Stimulated activated CD8-positive, alpha-beta memory T cell treated with anti-CD3 and anti-CD28 coated beads, Interleukin-7, amount 100 ng/mL, for 1 hour (primary cell): Measurements from ENCODE around the gene MYLIP.

Source experiments
- DNase-seq, 2 donors: peaks; one replicate each; pipeline ENCODE4 v3.0.0-alpha.2; 2020; ENCODE audit warnings: low read depth in 2 of 2

MYLIP gene

DNA sequence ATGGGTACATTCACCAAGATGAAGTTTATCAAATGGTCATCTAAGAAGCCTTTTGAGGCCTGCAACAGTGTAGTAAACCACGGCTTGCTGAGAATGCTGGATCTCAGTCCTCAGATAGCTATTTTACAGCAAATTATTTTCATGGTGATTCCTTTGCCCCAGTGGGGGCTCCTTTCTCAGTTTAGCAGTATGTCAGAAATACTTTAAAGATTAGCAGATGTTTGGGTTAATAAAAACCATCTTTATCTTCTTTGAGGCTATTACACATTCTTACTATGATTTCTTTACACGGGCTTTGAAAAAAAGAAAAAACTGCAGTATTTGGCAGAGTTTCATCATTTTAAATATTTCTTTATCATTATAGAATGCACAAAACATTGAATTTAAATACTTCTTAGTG is 10.7 kb downstream of the MYLIP start:
- DNase-seq, result no peak

DNA sequence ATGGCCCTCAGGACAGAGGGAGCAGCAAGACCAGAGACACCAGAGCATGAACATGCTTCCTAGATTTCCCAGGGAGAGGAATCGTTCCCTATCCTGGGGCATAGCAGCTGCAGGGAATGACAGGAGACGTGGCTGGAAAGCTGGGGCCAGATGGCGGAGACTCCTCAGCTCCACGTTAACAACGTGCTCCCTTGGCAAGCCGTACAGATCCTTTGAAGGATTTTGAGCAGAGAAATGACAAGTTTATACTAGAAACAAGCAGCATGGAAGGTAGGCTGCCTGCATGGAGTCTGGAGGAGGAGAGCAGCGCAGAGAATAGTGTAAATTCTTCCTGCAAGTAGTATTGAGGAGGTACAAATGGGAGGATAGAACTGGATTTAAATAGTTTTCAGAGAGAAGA is 11.7 kb downstream of the MYLIP start:
- no peak for DNase-seq

DNA sequence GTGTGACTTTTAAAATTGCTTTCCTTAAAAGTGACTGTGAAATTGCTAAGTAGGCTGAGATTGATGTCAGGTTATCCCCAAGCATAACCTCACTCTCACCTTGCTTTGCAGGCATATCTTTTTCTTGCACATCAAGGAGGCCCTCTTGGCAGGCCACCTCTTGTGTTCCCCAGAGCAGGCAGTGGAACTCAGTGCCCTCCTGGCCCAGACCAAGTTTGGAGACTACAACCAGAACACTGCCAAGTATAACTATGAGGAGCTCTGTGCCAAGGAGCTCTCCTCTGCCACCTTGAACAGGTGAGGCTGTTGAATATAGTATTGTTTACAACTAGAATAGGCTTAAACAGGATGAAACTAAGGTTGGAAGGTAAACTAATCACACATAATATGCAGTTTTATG is 12.6 kb downstream of the MYLIP start:
- no peak for DNase-seq

DNA sequence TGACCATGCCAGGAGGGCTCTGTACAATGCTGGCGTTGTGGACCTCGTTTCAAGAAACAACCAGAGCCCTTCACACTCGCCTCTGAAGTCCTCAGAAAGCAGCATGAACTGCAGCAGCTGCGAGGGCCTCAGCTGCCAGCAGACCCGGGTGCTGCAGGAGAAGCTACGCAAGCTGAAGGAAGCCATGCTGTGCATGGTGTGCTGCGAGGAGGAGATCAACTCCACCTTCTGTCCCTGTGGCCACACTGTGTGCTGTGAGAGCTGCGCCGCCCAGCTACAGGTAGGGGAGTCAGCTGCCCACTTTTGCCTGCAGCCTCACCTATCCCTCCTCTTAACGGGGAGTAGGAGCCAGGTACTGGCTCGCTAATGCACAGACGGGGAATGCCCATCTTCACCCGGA is 16.2 kb downstream of the MYLIP start:
- DNase-seq, result no peak

DNA sequence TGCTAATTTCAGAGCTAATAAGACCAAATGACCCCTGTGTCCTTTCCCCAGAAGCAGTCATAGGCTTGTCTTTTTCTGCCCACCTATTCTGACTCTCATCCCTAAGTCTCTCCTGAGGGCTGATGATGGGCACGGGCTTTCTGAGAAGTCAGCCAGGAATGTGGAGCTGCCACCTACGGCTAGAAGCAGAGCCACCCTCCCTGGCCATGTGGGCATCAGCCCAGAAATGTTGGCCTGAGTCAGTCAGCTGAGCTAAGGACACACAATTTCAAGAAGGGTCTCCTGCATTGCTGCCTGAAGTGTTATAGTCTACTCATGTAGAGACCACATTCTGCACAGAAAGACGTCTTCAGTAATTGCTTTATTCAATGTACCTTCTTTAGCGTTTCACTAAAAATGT is 17.1 kb downstream of the MYLIP start:
- DNase-seq, result no peak

DNA sequence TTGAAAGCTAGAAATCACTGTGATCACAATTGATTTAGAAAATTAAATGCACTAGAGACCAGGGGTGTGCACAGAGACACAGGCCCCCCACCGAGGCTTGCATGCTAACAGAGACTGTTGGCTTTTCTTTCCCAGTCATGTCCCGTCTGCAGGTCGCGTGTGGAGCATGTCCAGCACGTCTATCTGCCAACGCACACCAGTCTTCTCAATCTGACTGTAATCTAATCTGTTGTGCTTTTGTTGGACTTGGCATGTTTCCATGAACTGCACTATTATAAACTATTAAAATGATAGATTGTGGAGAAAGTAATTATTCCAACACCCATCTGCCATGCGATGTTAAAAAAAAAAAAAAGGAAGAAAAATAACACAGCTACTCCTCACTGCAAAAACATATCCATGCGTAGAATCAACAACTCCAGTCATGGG is 17.7 kb downstream of the MYLIP start:
- no peak for DNase-seq

DNA sequence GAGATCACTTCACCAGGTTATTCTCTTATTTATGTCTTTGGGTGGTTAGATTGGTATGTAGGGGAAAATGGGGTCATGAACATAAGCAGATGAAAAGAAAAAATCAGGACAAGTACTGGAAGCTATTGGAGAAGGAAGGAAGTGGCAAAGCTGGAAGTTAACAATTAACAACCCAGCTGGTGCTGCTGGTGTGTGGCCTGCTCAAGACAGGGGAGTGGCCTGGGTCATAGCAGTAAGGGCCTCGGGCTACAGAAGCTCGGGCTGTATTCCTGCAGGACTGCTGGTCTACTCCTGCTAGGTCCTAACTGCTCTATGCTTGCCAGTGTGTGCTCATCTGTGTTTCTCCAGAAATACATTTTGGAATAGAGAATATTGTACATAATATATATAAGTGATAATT is 19.6 kb downstream of the MYLIP start:
- no peak for DNase-seq

DNA sequence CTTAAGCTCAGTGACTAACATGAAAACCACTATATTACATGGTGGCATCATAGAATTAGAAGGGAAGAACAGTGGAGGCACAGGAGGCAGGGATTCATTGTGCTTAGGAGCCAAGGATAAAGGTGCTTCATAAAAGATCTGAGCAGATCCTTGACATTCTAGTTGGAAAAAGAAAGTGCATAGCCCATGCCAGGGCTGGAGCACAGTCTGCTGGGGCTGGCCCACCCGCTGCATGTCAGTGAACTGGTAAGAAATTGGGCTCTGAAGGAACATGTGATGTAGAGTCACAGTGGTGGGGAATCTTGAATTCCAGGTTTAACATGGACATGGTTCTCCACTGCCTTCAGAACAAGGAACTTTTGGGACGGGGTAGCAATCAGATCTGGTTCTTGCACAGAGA is 20.4 kb downstream of the MYLIP start:
- no peak for DNase-seq

DNA sequence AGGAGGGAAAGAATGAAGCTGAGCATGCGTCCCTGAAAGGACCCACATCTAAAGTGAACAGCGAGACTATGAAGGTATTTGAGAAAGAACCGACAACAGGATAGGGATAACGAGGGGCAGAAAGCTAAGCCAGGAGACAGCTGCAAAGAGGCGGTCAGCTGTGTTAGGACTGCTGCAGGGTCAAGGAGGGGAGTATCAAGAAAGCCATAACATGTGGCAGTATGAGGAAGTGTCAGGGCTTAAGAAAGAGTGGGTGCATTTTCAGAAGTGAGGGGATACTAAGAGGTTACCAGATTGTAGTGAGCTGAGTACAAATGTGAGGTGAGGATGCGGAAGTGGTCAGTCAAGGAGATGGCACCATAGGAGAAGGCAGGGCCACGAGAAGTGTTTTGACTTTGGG is 21.2 kb downstream of the MYLIP start:
- no peak for DNase-seq

DNA sequence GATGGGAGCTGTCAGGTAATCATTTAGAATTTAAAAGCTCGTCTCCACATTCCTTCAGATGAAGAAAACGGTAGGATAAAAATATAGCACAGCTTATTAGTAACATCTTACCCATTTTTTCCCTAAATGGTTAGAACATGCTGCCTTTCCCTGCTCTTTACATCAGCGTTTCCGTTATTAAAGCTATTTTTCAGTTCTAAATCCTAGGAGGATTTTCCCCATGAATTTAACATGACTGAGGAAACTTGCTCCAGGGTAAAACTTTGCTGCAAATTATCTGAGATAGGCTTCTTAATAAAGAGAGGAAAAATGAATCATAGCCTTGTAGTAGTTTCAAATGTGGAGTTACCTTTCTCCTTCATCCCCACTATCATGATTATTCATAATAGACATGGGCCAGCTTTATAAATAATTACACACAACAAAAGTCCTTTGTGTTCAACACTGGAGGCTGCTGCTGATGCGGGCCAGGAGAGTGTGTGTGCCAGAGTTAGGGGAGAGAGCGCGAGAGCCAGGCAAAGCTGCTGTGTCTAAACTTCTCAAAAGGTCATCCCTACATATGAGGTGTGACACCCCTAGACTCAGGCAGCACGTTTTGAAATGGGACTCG is 24.4 kb downstream of the MYLIP start:
- DNase-seq, result no peak

DNA sequence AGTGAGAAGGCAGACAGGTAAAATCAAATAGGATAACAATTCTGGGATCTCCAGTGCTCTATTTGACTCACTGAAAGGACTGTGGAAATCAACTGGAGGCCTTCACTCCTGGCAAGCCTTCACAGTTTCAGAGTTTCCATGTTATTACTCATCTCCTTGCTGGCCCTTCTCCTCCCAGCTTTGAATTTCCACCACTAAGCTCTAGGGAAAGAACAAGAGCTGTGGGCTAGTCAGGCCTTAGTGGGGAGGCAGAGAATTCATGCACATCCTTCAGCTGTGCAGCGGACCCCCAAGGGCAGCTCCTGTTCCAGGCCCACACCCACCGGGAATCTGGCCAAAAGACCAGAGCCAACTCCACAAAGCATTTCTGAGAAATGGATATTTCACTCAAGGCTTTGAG is 26.0 kb downstream of the MYLIP start:
- DNase-seq, result no peak

DNA sequence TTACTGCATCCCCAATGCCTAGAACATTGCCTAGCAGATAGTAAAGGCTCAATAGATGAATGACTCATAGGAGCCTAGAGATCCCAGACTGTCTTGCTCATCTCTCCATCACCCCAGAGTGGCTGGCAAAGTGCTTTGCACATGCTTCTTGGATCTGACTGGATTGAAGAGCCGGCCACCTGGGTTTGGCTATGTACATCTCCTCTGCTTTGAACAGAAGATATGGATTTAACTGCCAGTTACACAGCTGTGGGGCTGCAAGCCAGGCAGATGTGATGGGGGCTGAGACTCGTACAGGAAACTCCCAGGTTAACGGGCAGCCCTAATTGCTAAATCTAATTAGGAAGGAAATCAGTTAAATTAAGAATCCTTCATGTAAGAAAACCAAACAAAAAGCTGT is 28.6 kb downstream of the MYLIP start:
- no peak for DNase-seq

DNA sequence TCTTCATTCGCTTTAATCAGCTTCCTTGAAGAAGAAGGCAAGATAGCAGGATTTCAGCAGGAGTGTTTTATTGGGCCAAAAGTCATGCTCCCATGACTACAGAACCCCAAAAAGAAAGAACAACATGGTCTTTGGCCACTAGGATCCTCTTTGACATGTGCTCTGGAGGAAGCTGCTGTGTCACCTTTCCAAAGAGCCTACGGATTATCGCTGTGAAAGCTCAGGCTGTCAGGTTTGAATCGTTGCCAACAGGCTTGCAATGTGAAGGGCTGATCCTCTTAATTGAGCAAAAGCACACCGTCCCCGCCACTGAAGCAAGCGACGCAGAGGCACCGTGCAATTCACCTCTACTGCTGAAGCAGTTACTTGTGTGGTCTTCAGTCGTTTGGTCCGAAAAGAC is 29.0 kb downstream of the MYLIP start:
- no peak for DNase-seq

DNA sequence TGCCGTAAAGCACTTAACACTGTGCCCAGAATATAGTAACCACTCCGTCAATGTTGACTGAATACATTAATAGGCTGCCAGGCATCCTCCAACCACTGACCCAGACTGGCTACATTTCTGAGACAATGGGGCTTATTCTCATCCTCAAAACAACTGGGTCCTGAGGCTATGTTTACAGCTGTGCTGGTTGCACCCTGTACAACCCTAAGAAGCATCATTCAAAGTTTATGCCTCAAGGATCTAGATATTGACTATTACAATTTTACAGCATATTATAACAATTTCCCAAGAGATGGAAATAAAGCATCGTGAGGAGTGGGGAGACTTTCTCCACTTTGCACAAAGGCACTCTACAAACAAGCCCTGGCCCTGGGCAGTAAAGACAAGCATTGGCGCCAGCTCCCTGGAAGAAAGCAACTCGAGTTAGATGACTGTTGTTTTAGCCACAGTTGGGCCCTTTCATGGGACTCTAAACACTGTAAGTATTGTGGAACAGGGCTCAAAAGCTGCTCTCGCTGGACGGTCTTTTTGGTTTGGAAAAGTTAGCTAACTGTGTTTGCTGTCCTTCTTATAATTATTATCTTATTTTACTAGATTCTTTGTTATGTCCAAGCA is 30.2 kb downstream of the MYLIP start:
- no peak for DNase-seq

DNA sequence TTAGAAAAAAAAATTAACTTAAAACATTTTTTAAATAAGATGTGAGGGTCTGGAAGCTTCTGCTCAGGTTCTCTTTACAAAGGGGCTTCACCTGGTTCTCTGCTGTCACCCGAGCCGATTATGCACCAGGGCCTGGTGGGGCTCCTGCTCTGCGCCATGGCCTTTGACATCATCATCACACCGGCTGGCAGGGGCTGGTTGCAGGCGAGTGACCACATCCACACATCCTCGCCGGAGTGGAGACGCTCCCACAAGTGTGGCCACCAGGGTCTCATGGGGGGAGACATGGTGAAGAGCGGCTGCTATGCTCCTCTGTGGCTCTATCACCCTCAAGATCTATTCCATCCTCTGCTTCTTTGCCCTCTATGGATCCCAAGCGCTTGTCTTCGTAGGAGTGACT is 31.9 kb downstream of the MYLIP start:
- no peak for DNase-seq

DNA sequence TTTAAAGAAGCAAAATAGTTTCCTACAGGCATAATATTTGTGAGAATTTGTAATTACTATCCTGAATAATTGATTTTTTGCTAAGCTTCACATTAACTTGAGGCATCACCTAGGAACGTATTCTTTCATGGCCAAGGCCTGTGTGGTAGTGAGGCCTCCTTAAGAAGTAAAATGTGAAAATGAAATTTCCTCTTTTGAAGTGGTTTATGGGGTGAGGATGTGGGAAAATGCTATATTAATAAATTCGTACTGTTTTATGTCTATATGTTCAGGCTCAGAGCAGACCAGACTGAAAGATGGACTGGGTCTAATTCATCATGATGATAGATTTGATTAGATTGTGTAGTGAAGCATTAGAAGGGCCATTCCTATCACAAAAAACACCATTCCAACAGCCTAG is 33.1 kb downstream of the MYLIP start:
- DNase-seq, result no peak

DNA sequence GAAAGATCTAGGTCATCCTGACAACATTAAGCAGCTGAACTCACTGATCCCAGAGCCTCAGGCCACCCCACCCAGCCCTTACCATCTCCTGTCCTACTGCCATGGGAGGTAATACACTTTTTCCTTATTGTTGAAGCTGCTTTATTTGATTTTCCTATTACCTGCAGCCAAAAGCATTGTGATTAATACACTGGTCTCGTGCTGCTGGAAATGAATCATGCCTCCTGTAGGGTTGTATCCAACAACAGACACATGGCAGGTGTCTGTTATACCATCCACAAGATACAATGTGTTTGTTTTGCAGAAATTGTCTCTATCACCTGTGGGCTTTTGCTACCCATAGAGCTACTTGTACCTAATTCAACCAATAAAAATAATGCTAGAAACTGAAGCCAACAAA is 34.2 kb downstream of the MYLIP start:
- DNase-seq, result no peak

DNA sequence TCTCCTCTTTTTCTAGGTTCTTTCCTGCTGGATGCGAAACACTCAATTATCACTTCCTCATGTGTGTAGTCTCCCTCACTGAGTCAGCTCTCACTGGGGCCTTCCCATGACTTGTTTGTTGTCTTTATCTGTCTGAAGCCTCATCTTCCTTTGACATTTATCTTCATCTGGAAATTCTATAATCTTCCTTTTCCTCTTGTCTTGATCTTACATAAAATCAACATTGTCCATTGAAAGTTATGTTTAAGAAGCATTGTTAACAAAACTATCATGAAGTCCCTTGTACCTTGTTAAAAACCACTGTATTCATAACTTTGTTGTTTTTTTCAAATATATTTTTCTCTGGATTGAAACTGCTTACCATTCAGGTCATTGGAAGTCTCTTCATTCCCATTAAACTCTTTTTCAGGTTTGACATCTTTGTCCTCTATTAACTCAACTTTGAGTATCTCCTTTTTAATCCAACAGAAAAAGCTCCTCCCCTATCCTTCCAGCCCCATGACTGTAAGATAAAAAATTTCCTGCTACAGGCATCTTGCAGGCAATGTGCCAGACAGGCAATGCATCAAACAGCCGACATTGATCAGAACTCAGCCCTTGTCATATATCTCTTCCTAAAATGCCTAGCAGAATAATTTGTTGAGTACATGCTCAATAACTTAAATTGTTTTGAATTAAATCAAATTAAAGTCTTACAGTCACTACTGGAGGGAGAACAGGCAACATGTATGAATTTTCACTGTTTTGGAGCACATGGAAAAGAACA is 34.8 kb downstream of the MYLIP start:
- no peak for DNase-seq

DNA sequence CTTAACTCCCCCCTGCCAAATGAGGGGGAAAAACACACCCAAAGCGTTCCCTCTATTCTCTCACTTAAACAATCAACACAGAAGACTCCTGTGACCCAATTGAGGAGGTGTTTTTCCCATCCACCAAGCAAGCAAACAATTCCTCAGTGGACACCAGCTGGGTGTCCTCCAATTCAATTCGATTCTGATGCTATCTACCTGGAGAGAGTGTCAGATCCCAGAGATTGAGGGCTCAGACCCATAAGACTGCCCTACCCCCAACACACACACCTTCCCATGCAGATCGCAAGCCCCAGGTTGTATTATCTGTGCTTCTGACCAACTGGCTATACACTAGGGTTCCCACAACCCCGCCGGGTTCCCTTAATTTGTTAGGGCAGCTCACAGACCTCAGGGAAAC is 36.8 kb downstream of the MYLIP start:
- no peak for DNase-seq

DNA sequence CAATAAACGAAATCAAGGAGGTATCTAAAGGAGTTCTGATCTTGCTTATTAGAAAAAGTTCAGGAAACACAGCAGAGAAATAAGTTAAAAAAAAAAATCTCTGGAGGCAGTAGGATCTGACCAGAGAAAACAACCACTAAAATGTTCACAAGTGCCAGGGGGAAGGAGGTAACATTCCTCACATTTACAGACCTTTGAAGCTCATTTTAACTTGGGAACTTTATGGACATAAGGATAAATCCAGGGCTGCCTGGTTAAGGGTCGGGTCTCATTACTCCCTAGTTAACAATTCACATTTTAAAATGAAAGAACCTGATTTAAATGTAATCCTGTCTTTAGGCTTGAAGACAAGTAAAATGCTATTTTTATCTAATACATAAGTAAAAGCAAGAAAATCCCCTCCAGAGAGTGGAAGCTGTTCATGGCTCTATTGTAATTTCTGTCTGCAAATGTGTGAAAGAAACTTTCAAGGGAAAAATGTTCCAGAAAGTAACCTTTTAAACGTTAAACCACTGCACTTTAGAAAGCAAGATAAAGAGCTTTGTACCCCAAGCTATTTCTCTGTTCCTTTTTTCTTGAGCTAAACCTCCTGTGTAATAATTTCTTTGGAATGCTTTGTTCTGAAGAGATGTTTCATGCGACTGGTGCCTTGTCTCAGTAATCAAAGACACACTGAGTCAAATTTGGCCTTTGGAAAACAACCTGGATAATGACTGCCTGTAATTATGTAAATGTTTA is 38.2 kb downstream of the MYLIP start:
- DNase-seq, result no peak

DNA sequence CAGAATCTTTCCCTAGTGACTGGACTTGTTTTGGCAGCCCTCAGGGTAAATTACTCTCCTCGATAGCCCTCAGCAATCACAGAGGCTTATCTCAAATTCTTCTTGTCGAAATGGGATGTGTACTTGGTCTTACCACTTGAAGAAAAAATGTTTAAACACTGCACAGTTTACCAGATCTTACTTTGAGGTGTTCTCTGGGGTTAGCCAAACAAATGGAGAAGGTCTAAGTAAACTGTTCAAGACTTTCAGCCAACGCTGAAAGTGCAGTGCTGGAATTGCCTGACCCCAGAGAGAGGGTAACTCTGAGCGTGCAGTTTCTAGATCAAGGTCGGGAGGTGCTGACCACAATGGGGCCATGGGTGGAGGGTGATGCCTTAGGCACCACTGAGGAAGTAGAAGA is 39.2 kb downstream of the MYLIP start:
- DNase-seq, result no peak

DNA sequence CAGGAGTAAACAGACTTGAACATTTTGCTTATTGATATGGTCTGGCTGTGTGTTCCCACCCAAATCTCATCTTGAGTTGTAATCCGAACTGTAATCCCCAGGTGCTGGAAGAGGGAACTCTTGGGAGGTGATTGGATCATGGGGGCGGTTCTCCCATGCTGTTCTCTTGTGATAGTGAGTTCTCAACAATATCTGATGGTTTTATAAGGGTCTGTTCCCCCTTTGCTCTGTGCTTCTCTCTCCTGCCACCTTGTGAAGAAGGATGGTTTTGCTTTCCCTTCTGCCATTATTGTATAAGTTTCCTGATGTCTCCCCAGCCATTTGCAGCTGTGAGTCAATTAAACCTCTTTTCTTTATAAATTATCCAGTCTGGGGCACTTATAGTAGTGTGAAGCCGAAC is 40.0 kb downstream of the MYLIP start:
- DNase-seq, result no peak

DNA sequence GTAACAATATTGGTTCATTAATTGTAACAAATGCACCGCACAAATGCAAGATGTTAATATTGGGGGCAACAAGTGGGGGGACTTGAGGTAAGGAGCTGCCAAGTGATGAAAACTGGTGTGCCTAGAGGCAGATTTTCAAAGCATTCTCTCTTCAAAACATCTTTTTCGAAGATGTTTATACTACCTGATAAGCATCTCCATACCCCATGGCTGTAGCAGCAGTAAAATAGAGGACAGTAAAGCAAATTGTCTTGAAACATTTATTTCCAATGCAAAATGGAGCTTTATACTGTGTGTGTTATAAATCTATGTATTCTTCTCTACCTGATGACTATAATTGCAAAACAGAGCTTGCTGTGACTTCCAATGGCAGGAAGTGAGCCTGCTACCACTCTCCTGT is 42.5 kb downstream of the MYLIP start:
- DNase-seq, result no peak
